OCI-LY7 (cell line): ENCODE measurements around the gene GSE1.

Experiments
- CTCF ChIP-seq: fragments of 200-600 bp; sonication (generic); conservative IDR thresholded peaks from 2 replicates; pipeline ENCODE4 v1.5.1; 2014; ENCODE audit warnings: mild to moderate bottlenecking, antibody characterized with exemption, low read length, moderate library complexity, mixed read lengths
- EZH2phosphoT487 ChIP-seq: fragments of 200-600 bp; sonication (generic); IDR thresholded peaks from 2 replicates; pipeline ENCODE4 v1.6.1; 2018; ENCODE audit warnings: low read depth, borderline replicate concordance, mild to moderate bottlenecking, mixed run types, antibody characterized with exemption, low read length, moderate library complexity, mixed read lengths

- TF ChIP-seq EZH2phosphoT487 (no peak), CTCF (no peak)
These were observed 77.4 kb downstream of the GSE1 start for GRCh38 chr16:85690469-85691064.
